Activated B cell treated with CpG ODN at 0.5 μM for 24 hours (primary cell): ENCODE results near the gene NLRP4. TPM values are rescaled to one million over a fixed set of nuclear protein-coding genes. Genes with fewer than 3 reads are reported as not detected.

ENCODE experiments used
- ATAC-seq: fragments of 200-7000 bp; cut with Tn5 transposase; one replicate; pipeline ENCODE4 v1.10.0; 2021; ENCODE audit warnings: low read depth, mild to moderate bottlenecking, moderate library complexity
- CTCF ChIA-PET: fragments of 350-600 bp; sonication (Branson Sonifier 250); formaldehyde crosslinking; loops from one replicate; lab custom pipeline; 2021; ENCODE audit warnings: antibody characterized with exemption; lab: Charles Lee
- POLR2A ChIA-PET: fragments of 350-600 bp; sonication (Branson Sonifier 250); formaldehyde crosslinking; loops from one replicate; lab custom pipeline; 2021; ENCODE audit warnings: antibody characterized with exemption; lab: Charles Lee
- DNase-seq: peaks from one replicate; pipeline ENCODE4 v3.0.0; 2022
- H3K27ac Mint-ChIP-seq: one replicate; pipeline ENCODE4 v1.8.0; 2020; ENCODE audit warnings: mixed read lengths
- H3K27me3 Mint-ChIP-seq: one replicate; pipeline ENCODE4 v1.8.0; 2021; ENCODE audit warnings: mixed read lengths
- H3K36me3 Mint-ChIP-seq: one replicate; pipeline ENCODE4 v1.8.0; 2021; ENCODE audit warnings: low read depth, mixed read lengths
- H3K4me1 Mint-ChIP-seq: one replicate; pipeline ENCODE4 v1.8.0; 2021; ENCODE audit warnings: mixed read lengths
- H3K4me3 Mint-ChIP-seq: one replicate; pipeline ENCODE4 v1.8.0; 2020; ENCODE audit warnings: mild to moderate bottlenecking, mixed read lengths
- H3K9me3 Mint-ChIP-seq: one replicate; pipeline ENCODE4 v1.8.0; 2020; ENCODE audit warnings: mixed read lengths
- CTCF ChIP-seq: fragments of 200-600 bp; IDR thresholded peaks from one replicate; pipeline ENCODE4 v1.8.0; 2022; ENCODE audit warnings: antibody characterized with exemption, mild to moderate bottlenecking
- intact Hi-C: fragments of 100-400 bp; cut with micrococcal nuclease; formaldehyde crosslinking; loops from one replicate; pipeline ENCODE4 v1.15.1; 2024
- total RNA-seq: library from RNA; stranded (reverse); gene quantifications from 2 replicates; pipeline ENCODE4 v1.2.3, GENCODE V29; 2022

Gene NLRP4
- total RNA-seq, 1 donor from 2014 or later: 0.31 TPM

- no peak overlapping the region for H3K27ac Mint-ChIP-seq
- TF ChIP-seq CTCF: no peak
- intact Hi-C loops: no loop called here
- H3K4me1 Mint-ChIP-seq: no peaks in the 10 kb centered on the region
- H3K9me3 Mint-ChIP-seq: peaks cover 7% of the 10 kb centered on the region
- POLR2A ChIA-PET: no interaction called here
- H3K27me3 Mint-ChIP-seq: peaks cover 3% of the 10 kb centered on the region
- CTCF ChIA-PET: no interaction called here
- no peak overlapping the region for H3K4me3 Mint-ChIP-seq
- DNase-seq: no peak
- H3K36me3 Mint-ChIP-seq: no peaks in the 10 kb centered on the region
- no peak for ATAC-seq
Measured at GRCh38 chr19:55866521-55866920, 30.2 kb downstream of the NLRP4 start.

- ATAC-seq: no peak
- Mint-ChIP-seq H3K36me3 (no peaks in the 10 kb centered on the region), H3K4me3 (no peak overlapping the region), H3K9me3 (peaks cover 7% of the 10 kb centered on the region), H3K4me1 (no peaks in the 10 kb centered on the region), H3K27ac (no peak overlapping the region), H3K27me3 (peaks cover 3% of the 10 kb centered on the region)
- intact Hi-C loops: no loop called here
- ChIA-PET CTCF (no interaction called here), POLR2A (no interaction called here)
- DNase-seq: no peak
- TF ChIP-seq CTCF: no peak
Measured at GRCh38 chr19:55867101-55867500, 30.8 kb downstream of the NLRP4 start.

- peaks cover 3% of the 10 kb centered on the region for H3K27me3 Mint-ChIP-seq
- H3K27ac Mint-ChIP-seq: no peak overlapping the region
- H3K4me1 Mint-ChIP-seq: no peaks in the 10 kb centered on the region
- DNase-seq: no peak
- H3K36me3 Mint-ChIP-seq: no peaks in the 10 kb centered on the region
- H3K9me3 Mint-ChIP-seq: peaks cover 4% of the 10 kb centered on the region
- intact Hi-C loops: no loop called here
- no peak for ATAC-seq
- H3K4me3 Mint-ChIP-seq: no peak overlapping the region
- no peak for TF ChIP-seq CTCF
- ChIA-PET POLR2A (no interaction called here), CTCF (no interaction called here)
Measured at GRCh38 chr19:55870736-55871135, 34.4 kb downstream of the NLRP4 start.

GRCh38 chr19:55877211-55877610, 40.9 kb downstream of the NLRP4 start:
- intact Hi-C loops: no loop called here
- H3K9me3 Mint-ChIP-seq: peaks cover 13% of the 10 kb centered on the region
- H3K4me1 Mint-ChIP-seq: no peaks in the 10 kb centered on the region
- no peaks in the 10 kb centered on the region for H3K36me3 Mint-ChIP-seq
- POLR2A ChIA-PET: no interaction called here
- no peaks in the 10 kb centered on the region for H3K27me3 Mint-ChIP-seq
- no peak for DNase-seq
- no peak overlapping the region for H3K4me3 Mint-ChIP-seq
- no peak for ATAC-seq
- TF ChIP-seq CTCF: no peak
- CTCF ChIA-PET: no interaction called here
- no peak overlapping the region for H3K27ac Mint-ChIP-seq

- no peak overlapping the region for H3K4me3 Mint-ChIP-seq
- TF ChIP-seq CTCF: no peak
- ChIA-PET CTCF (no interaction called here), POLR2A (no interaction called here)
- H3K27me3 Mint-ChIP-seq: no peaks in the 10 kb centered on the region
- intact Hi-C loops: no loop called here
- peaks cover 8% of the 10 kb centered on the region for H3K9me3 Mint-ChIP-seq
- no peaks in the 10 kb centered on the region for H3K36me3 Mint-ChIP-seq
- no peak for DNase-seq
- no peak overlapping the region for H3K27ac Mint-ChIP-seq
- ATAC-seq: no peak
- no peaks in the 10 kb centered on the region for H3K4me1 Mint-ChIP-seq
Measured at GRCh38 chr19:55882626-55883025, 46.3 kb downstream of the NLRP4 start.
